DND-41 (cell line): ENCODE measurements around the gene ERBB4.

ENCODE experiments used
- CTCF ChIP-seq: IDR thresholded peaks from 2 replicates; pipeline ENCODE4 v1.5.1; 2012; ENCODE audit warnings: borderline replicate concordance, low read length, moderate library complexity, mild to moderate bottlenecking; ENCODE audit not compliant: poor library complexity, severe bottlenecking; ENCODE audit errors: extremely low read depth
- EZH2 ChIP-seq: IDR thresholded peaks from 3 replicates; pipeline ENCODE4 v1.6.1; 2012; ENCODE audit warnings: borderline replicate concordance, low read depth, mild to moderate bottlenecking, moderate library complexity, low read length, inconsistent platforms; ENCODE audit not compliant: severe bottlenecking

- TF ChIP-seq CTCF (no peak), EZH2 (no peak)
Observed at GRCh38 chr2:211434773-211435172, 1103.8 kb downstream of the ERBB4 start.
